ENCODE results near the gene SUCO.
"Not testable (repeated sequence)": the region's sequence is repeated elsewhere in the genome, so short reads cannot be mapped to it uniquely, and the experiment has no call there.

The SUCO gene

DNA sequence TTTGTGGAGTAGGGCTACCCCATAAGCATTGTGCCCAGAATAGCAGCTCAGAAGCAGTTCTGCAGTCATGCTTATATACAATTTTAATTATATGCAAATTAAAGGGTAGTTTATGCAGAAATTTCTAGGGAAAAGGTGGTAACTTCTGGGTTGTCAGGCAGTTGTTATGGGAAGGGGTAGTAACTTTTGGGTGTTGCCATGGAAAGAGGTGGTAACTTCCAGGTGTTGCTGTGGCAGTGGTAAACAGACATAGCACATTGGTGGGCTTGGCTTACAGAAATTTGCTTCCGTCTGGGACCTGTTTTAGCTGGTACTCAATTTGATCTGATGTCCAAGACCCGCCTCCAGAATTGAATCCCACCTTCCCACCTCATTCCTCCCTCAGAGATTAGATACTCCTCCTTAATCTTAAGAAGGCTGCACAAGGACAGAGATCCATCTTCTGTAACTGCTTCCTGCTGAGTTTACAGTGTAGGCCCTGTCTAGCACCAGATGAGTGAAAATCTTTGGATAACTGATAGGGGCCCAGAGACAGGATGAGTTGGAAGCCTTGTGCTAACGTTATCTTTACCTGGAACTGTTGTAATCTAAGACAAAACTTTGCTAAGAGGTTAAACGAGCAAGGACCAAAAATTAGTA lies 26.7 kb downstream of the SUCO start:
- DNase-seq (ENCODE audit: low read depth in 2 of 2) = no peak

DNA sequence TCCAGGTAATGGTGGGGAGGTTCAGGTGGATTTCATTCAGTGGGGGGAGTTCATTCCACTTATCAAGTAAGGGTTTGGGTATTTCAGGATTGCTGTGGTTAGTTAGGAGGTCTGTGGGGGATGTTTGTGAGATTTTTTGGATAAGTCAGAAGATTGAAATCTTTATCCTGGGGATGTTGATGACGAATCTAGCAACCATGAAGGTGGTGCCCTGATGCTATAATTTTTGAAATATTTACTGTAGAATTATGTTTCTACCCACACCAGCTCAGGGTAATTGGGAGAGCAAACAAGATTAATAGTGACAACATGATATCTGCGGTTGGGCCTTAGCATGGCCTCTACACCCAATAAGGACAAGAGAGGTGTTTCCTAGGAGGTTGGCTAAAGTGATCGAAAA lies 28.3 kb downstream of the SUCO start:
- no peak for DNase-seq (ENCODE audit: low read depth in 2 of 2)

DNA sequence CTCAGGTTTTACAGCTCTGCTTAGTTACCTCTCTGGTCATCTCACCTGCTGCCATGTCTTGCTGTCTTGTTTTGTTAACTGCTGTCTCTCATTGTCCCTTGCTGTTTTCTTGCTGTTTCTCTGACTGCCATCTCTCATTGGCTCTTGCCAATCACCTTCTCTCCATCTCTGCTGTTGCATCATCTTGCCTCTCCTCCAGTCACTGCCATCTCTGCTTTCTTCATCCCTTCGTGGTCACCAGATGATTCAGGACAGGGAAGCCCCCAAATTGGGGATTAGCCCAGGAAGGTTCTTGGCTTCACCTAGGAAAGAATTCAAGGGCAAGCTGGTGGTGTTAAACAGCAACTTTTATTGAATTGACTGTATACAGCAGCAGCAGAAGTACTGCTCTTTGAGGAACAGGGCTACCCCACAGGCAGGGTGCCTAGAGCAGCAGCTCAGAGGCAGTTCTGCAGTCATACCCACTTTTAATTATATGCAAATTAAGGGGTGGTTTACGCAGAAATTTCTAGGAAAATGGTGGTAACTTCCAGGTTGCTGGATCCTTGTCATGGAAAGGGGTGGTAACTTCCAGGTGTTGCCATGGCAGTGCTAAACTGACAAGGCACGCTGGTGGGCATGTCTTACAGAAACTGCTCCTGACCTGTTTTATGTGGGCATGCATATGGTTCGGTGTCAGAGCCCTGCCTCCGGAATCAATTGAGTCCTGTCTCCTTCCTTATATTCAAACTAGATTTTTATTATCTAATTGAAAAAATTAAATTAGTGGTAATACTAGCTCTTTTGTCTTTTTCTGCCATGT lies 33.4 kb downstream of the SUCO start:
- no peak for DNase-seq (ENCODE audit: low read depth in 2 of 2)

- no peak for DNase-seq (ENCODE audit: low read depth in 2 of 2)
Measured at GRCh38 chr1:172567720-172568119, 34.8 kb downstream of the SUCO start.

DNA sequence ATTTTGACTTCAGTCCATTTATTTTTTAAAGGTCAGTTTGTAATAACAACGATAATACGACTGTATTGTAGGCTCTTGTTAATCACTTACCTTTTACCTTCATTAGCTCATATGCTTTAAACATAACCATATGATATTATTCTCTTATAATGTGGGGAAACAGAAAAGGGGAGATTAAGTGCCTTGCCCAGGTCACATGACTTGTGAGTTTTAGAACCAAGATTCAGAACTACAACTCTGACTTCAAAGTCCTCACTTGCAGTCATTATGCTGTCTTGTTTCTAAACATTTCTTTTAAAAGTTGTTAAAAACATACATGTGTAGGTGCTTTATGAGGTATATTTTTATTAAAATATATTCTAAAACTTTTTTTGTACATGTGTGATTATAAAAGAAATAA lies 41.1 kb downstream of the SUCO start:
- no peak for DNase-seq (ENCODE audit: low read depth in 2 of 2)

DNA sequence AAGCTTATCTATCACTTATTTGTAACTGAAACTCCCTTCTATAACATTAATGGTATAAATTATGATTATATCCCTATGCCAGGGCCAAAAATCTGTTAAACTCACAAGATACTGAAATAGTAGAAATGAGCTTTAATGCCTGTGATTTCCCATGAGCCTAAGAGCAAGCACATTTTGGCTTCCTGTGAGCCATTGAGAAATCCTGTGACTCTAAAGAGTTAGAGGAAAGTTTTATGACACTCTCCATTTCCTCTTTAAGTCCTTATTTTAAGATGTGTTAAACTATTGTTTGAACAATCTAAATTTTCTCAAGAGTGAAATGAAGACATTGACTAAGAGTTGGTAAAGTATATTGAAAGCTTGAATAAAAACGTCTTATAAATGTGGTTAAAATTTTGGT lies 45.6 kb downstream of the SUCO start:
- no peak for DNase-seq (ENCODE audit: low read depth in 2 of 2)

DNA sequence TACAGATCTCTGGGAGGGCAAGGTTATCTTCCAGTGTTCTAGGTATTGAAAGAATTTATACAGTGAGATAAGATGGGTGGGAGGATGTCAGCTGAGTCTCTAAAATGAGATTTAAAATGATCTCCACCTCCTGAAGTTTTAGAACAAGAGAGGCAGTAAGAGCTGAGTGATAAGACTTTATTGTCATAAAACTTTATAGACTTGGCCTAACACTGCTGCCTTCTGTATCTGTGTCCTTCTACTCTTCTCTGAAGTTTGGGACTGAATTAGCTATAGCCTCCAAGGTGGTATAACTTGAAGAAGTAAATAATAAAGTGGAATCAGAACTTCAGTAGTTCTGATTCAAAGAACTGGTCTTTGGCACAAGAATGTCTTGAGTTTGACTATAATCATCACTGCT lies 48.3 kb downstream of the SUCO start:
- no peak for DNase-seq (ENCODE audit: low read depth in 2 of 2)

DNA sequence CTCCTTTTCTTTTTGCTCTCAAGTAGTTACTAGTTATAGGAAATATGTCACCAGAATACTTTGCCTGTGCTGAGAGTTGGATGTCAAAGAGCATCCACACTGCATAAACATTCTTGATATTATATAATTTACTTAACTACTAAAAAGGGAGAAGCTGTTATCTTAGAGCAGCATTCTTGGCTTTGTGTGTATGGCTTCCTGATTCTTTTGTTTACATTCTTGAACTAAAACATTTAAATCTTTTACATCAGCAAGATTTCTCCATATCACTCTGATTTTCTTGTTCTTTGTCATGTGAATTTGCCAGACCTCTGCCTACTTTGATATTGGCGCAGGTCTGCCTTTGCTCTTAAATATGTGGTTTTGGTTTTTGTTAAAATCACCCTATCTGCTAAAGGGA lies 48.8 kb downstream of the SUCO start:
- DNase-seq (ENCODE audit: low read depth in 2 of 2) = no peak

- DNase-seq (ENCODE audit: low read depth in 2 of 2) = no peak
Measured at GRCh38 chr1:172582889-172583288, 49.9 kb downstream of the SUCO start.

- no peak for DNase-seq (ENCODE audit: low read depth in 2 of 2)
Measured at GRCh38 chr1:172585348-172585747, 52.4 kb downstream of the SUCO start.

DNA sequence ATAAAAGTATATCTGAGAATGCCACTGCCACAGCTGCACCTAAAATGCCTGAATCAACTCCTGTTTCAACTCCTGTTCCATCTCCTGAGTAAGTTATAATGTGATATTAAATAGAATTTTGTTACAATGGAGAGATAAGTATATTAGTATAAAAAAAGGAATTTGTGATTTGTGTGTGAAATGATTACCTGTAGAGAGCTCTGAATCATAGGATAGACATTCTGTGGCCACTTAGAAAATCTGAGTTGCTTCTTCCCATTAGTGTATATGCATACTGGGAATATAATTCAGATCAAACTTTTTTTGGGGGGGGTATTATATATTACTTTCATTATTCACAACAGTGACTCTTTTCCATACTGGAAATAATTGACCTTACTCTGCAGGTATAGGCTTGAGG lies 52.9 kb downstream of the SUCO start:
- DNase-seq (ENCODE audit: low read depth in 2 of 2) = no peak

GRCh38 chr1:172588296-172589291 lies 55.6 kb downstream of the SUCO start:
- DNase-seq (ENCODE audit: low read depth in 2 of 2) = no peak

DNA sequence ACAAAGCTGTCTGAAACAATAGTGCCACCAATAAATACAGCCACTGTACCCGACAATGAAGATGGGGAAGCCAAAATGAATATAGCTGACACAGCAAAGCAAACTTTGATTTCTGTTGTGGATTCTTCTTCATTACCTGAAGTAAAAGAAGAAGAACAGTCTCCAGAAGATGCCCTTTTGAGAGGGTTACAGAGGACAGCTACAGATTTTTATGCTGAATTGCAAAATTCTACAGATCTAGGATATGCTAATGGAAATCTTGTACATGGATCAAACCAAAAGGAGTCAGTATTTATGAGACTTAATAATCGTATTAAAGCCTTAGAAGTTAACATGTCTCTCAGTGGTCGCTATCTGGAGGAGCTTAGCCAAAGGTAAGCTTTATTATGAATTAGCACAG lies 56.6 kb downstream of the SUCO start:
- no peak for DNase-seq (ENCODE audit: low read depth in 2 of 2)

DNA sequence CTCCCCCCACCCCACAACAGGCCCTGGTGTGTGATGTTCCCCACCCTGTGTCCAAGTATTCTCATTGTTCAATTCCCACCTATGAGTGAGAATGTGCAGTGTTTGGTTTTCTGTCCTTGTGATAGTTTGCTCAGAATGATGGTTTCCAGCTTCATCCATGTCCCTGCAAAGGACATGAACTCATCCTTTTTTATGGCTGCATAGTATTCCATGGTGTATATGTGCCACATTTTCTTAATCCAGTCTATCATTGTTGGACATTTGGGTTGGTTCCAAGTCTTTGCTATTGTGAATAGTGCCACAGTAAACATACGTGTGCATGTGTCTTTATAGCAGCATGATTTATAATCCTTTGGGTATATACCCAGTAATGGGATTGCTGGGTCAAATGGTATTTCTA lies 58.5 kb downstream of the SUCO start:
- DNase-seq (ENCODE audit: low read depth in 2 of 2) = not testable (repeated sequence)

DNA sequence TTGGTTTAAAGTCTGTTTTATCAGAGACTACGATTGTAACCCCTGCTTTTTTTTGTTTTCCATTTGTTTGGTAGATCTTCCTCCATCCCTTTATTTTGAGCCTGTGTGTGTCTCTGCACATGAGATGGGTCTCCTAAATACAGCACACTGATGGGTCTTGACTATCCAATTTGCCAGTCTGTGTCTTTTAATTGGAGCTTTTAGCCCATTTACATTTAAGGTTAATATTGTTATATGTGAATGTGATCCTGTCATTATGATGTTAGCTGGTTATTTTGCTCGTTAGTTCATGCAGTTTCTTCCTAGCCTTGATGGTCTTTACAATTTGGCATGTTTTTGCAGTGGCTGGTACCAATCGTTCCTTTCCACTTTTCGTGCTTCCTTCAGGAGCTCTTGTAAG lies 62.1 kb downstream of the SUCO start:
- DNase-seq (ENCODE audit: low read depth in 2 of 2) = not testable (repeated sequence)

DNA sequence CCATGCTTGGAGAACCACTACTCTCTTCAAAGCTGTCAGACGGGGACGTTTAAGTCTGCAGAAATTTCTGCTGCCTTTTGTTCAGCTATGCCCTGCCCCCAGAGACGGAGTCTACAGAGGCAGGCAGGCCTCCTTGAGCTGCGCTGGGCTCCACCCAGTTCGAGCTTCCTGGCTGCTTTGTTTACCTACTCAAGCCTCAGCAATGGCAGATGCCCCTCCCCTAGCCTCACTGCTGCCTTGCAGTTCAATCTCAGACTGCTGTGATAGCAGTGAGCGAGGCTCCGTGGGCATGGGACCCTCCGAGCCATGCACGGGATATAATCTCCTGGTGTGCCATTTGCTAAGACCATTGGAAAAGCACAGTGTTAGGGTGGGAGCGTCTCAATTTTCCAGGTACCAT lies 63.8 kb downstream of the SUCO start:
- DNase-seq (ENCODE audit: low read depth in 2 of 2) = not testable (repeated sequence)

DNA sequence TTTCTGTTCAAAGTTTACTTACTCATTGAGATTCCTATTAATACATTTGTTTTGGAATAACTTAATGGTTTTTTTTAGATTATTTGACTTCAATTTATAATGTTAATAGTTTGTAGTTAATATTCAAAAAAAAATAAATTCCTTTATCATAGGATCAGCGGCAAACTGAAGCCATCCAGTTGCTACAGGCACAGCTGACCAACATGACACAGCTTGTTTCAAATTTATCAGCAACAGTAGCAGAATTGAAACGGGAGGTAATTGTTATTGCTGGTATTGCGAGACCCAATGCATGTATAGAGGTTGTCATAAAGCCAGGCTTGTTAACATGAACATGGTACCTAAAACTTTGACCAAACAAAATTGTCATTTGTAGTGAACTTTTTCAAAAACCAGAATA lies 67.0 kb downstream of the SUCO start:
- no peak for DNase-seq (ENCODE audit: low read depth in 2 of 2)

- no peak for DNase-seq (ENCODE audit: low read depth in 2 of 2)
Measured at GRCh38 chr1:172600615-172601014, 67.7 kb downstream of the SUCO start.

GRCh38 chr1:172601046-172601630 lies 68.2 kb downstream of the SUCO start:
- no peak for DNase-seq (ENCODE audit: low read depth in 2 of 2)

DNA sequence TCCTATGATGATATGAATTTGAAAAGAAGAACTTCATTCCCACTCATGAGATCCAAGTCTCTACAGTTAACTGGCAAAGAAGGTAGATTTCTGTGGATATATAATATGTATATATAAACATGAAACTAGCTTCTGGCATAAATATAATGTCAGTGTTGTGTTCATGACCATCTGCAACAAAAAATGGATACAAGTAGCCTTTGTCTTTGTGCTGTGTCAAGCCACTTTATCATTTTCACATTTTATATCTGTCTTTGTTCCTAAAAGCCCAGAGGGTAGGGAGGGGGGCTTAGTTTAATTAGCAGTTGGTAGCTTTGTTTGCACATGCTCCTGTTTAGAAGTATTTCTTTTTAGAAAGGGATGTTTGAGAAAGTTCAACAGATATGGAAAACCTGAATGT lies 69.8 kb downstream of the SUCO start:
- no peak for DNase-seq (ENCODE audit: low read depth in 2 of 2)

- no peak for DNase-seq (ENCODE audit: low read depth in 2 of 2)
Measured at GRCh38 chr1:172603816-172604215, 70.9 kb downstream of the SUCO start.

DNA sequence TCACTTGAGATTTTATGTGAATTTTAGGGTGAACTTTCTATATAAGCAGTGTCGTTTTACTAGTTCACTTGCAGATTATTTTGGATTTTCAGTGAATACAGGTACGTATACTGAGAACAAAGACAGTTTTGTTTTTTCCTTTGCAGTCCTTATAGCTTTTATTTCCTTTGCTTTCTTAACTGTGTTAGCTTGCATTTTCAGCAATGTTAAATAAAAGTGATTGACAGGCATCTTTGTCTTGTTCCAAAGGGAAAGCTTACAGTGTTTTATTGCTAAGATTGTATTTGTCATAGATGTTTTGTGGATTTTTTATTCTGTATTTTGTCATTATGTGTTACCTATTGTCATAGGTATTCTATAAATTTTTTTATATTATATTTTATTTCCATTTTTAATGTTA lies 72.7 kb downstream of the SUCO start:
- no peak for DNase-seq (ENCODE audit: low read depth in 2 of 2)

Data from stimulated activated CD4-positive, alpha-beta T cell treated with anti-CD3 and anti-CD28 coated beads, Interleukin-1b, Interleukin-23, amount 100 ng/mL, for 1 hour (primary cell).